LNCAP (cell line): ENCODE data around the gene FGD4.

Experiments used
- CTCF ChIP-seq: fragments of 450-650 bp; IDR thresholded peaks from 2 replicates; pipeline ENCODE4 v1.5.1; 2017; ENCODE audit warnings: mild to moderate bottlenecking

The FGD4 gene

GRCh38 chr12:32435921-32436705 is 36.8 kb downstream of the FGD4 start:
- TF ChIP-seq CTCF, result no peak

- no peak for TF ChIP-seq CTCF
Measured at GRCh38 chr12:32437095-32437515, 37.7 kb downstream of the FGD4 start.

GRCh38 chr12:32440120-32440865 is 40.9 kb downstream of the FGD4 start:
- TF ChIP-seq CTCF, result no peak

GRCh38 chr12:32443491-32443890 is 44.1 kb downstream of the FGD4 start:
- TF ChIP-seq CTCF, result no peak

DNA sequence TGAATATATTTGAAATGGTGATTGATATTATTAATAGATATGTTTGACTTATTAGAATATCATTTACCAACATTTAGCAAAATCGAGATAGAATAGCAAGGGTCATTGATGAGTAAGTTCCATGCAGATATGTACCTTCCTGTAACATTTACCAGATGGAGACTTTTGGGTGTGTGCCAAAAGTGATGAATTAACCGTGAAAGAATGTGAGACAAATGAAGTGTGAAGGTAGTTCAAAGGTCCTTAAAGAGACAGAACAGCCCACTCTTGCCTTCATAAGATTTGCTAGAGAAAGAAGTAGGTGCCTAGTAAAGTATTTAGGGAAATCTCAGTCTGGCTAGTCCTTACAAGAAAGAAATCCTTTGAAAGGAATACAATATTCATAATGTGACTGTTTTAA is 45.5 kb downstream of the FGD4 start:
- TF ChIP-seq CTCF, result no peak

DNA sequence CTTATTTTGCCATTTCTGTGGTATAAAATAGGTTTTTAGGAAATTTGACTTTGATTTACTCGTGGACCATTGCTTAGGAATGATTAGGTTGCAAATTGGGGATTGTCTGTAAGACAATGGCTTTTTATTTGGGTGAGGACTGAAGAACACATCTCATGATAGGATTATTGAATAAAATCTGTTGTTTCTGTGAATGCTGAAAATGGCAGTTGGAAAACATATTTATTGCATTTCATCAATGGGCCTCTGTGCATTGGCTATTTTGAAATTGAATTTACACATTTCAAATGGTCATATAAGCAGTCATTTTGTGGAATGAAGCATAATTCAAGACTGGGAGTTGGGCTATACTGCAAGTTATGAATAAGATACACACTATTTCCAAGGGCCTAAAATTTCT is 46.0 kb downstream of the FGD4 start:
- TF ChIP-seq CTCF, result no peak

GRCh38 chr12:32446316-32447119 is 47.2 kb downstream of the FGD4 start:
- TF ChIP-seq CTCF, result no peak
